HepG2 (cell line): Measurements from ENCODE around the gene MALT1. TPM values are rescaled to one million over a fixed set of nuclear protein-coding genes. Genes with fewer than 3 reads are reported as not detected.

Experiments used
- CSRNP1 ChIP-seq: sonication (generic); formaldehyde crosslinking; IDR thresholded peaks from 2 replicates; pipeline ENCODE4 v1.8.1; 2023; ENCODE audit warnings: mild to moderate bottlenecking, missing genetic modification reagents
- DR1 ChIP-seq: sonication (generic); formaldehyde crosslinking; IDR thresholded peaks from 2 replicates; pipeline ENCODE4 v1.8.0; 2021; ENCODE audit warnings: mild to moderate bottlenecking, missing genetic modification reagents, inconsistent platforms
- ELF4 ChIP-seq: sonication (generic); formaldehyde crosslinking; IDR thresholded peaks from 2 replicates; pipeline ENCODE4 v1.5.0; 2020; ENCODE audit warnings: missing genetic modification reagents, mild to moderate bottlenecking, moderate library complexity, borderline replicate concordance
- FIP1L1 ChIP-seq: fragments of 200-400 bp; formaldehyde crosslinking; IDR thresholded peaks from 2 replicates; pipeline ENCODE4 v1.6.1; 2018; ENCODE audit warnings: low read depth, mild to moderate bottlenecking, low read length, moderate library complexity, borderline replicate concordance; ENCODE audit not compliant: insufficient read depth
- HMG20A ChIP-seq: IDR thresholded peaks from 2 replicates; pipeline ENCODE4 v1.6.1; 2016; ENCODE audit warnings: borderline replicate concordance
- HOXA7 ChIP-seq: sonication (generic); formaldehyde crosslinking; IDR thresholded peaks from 2 replicates; pipeline ENCODE4 v1.8.1; 2022; ENCODE audit warnings: mild to moderate bottlenecking, missing genetic modification reagents, moderate library complexity
- SETDB1 ChIP-seq: sonication (generic); formaldehyde crosslinking; IDR thresholded peaks from 2 replicates; pipeline ENCODE4 v1.5.1; 2020; ENCODE audit warnings: missing genetic modification reagents, mild to moderate bottlenecking, borderline replicate concordance
- SMAD3 ChIP-seq: sonication (generic); formaldehyde crosslinking; IDR thresholded peaks from 2 replicates; pipeline ENCODE4 v1.4.0; 2020; ENCODE audit warnings: missing genetic modification reagents
- SMARCC2 ChIP-seq: fragments of 450-650 bp; IDR thresholded peaks from 2 replicates; pipeline ENCODE4 v1.6.1; 2017; ENCODE audit warnings: antibody characterized with exemption, mild to moderate bottlenecking
- TAF1 ChIP-seq: sonication (generic); formaldehyde crosslinking; IDR thresholded peaks from 2 replicates; pipeline ENCODE4 v1.4.0; 2020; ENCODE audit warnings: missing genetic modification reagents
- TP53 ChIP-seq: sonication (generic); formaldehyde crosslinking; conservative IDR thresholded peaks from 2 replicates; pipeline ENCODE4 v1.4.0; 2020; ENCODE audit warnings: missing genetic modification reagents
- ZFX ChIP-seq: sonication (generic); formaldehyde crosslinking; IDR thresholded peaks from 2 replicates; pipeline ENCODE4 v1.4.0; 2020; ENCODE audit warnings: mild to moderate bottlenecking, low read depth, missing genetic modification reagents, moderate library complexity
- ZHX1 ChIP-seq: sonication (generic); formaldehyde crosslinking; IDR thresholded peaks from 2 replicates; pipeline ENCODE4 v1.8.1; 2022; ENCODE audit warnings: low read depth, mild to moderate bottlenecking, missing genetic modification reagents
- ZNF318 ChIP-seq: sonication (generic); formaldehyde crosslinking; IDR thresholded peaks from 2 replicates; pipeline ENCODE4 v1.4.0; 2020; ENCODE audit warnings: mild to moderate bottlenecking, missing genetic modification reagents
- ZNF329 ChIP-seq: sonication (generic); formaldehyde crosslinking; IDR thresholded peaks from 2 replicates; pipeline ENCODE4 v1.9.0; 2021; ENCODE audit warnings: low read depth, mild to moderate bottlenecking, missing genetic modification reagents
- ZNF614 ChIP-seq: IDR thresholded peaks from 2 replicates; pipeline ENCODE4 v1.6.1; 2018; ENCODE audit warnings: missing biosample characterization, missing genetic modification reagents, inconsistent platforms, borderline replicate concordance
- polyA plus RNA-seq, 8 experiments: library from polyadenylated mRNA; depleted of rRNA in 3 of 8; stranded (reverse) in 7 of 8; unstranded in 1 of 8; fragments of >200 nt; fragmentation: Illumina TruSeq in 4 of 8; extraction: Trizol in 4 of 8; gene quantifications; 2 replicates each; pipeline versions ENCODE4 v1.2.1 to v1.2.3, GENCODE V29; 2011 to 2016; ENCODE audit warnings: low read depth in 4 of 8, missing spikeins in 1 of 8, mixed read lengths in 1 of 8; ENCODE audit not compliant: insufficient read depth in 1 of 8
- total RNA-seq, 5 experiments: library from RNA; depleted of rRNA; stranded (reverse); fragments of >200 nt; fragmentation: Illumina TruSeq; extraction: Trizol; gene quantifications; 2 replicates each; pipeline ENCODE4 v1.2.3, GENCODE V29; 2016; ENCODE audit warnings: low read depth in 1 of 5

Gene MALT1
- total and polyA plus RNA-seq, 2 of the 13 experiments (the other 11 are each of a cell fraction or from before 2014, with no cell fraction given), result 43.9 to 89.0 TPM

- TF ChIP-seq CSRNP1 (CRISPR knock-in tag) (0 out of 2 replicates have a peak, but pooled peaks have one; percentile 87), HOXA7 (no peak), ZFX (peak; percentile 87), DR1 (CRISPR knock-in tag) (peak; percentile 66; the same call in 1 of the 2 replicates), ELF4 (CRISPR knock-in tag) (no peak), FIP1L1 (no peak), ZHX1 (CRISPR knock-in tag) (no peak), TP53 (CRISPR knock-in tag) (no peak), ZNF614 (CRISPR knock-in tag) (no peak), SMAD3 (CRISPR knock-in tag) (0 out of 2 replicates have a peak, but pooled peaks have one; percentile 35), ZNF329 (CRISPR knock-in tag) (no peak), SETDB1 (CRISPR knock-in tag) (no peak), ZNF318 (CRISPR knock-in tag) (no peak), TAF1 (peak; percentile 94), HMG20A (CRISPR knock-in tag) (0 out of 2 replicates have a peak, but pooled peaks have one; percentile 10), SMARCC2 (no peak)
Measured at GRCh38 chr18:58671111-58671631, at the start of gene MALT1 (continued).
